A549 treated with CpdA at 1 μM for 4 hours (cell line): ENCODE data around the gene UCP2. TPM values are rescaled to one million over a fixed set of nuclear protein-coding genes. Genes with fewer than 3 reads are reported as not detected.

Experiments used
- total RNA-seq: library from RNA; stranded (reverse); fragments of 200-300 nt; extraction: Qiagen RNA extraction; gene quantifications from 5 replicates; pipeline ENCODE4 v1.2.3, GENCODE V29; 2022; ENCODE audit warnings: low read depth

UCP2 gene, protein sequence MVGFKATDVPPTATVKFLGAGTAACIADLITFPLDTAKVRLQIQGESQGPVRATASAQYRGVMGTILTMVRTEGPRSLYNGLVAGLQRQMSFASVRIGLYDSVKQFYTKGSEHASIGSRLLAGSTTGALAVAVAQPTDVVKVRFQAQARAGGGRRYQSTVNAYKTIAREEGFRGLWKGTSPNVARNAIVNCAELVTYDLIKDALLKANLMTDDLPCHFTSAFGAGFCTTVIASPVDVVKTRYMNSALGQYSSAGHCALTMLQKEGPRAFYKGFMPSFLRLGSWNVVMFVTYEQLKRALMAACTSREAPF
- 60.1 to 93.0 TPM (median 67.0 TPM) in 5 replicates for total RNA-seq

DNA sequence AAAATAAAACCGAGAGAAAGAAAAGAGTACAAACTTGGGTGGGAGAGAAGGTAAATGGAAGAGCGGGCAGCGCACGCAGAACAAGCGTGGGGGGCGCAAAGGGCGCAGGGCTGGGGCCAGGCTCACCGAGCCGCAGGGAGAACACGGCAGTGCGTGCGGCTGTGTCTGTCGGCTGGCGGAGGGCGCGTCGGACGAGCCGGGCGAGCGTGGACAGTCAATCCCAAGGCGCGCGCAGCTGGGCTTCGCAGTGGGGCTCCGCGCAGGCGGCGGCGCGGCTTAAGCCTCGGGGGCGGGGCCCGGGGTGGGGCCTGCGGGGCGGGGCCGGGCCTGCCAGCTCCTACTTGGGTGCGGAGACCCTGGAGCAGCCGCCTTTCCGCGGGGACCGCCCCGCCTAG is at the start of gene UCP2:
Gene UCP2, minus strand, starts transcription at position 249 of the 395 bp plus-strand sequence. CDS start 4,465 bp downstream, outside the sequence.

DNA sequence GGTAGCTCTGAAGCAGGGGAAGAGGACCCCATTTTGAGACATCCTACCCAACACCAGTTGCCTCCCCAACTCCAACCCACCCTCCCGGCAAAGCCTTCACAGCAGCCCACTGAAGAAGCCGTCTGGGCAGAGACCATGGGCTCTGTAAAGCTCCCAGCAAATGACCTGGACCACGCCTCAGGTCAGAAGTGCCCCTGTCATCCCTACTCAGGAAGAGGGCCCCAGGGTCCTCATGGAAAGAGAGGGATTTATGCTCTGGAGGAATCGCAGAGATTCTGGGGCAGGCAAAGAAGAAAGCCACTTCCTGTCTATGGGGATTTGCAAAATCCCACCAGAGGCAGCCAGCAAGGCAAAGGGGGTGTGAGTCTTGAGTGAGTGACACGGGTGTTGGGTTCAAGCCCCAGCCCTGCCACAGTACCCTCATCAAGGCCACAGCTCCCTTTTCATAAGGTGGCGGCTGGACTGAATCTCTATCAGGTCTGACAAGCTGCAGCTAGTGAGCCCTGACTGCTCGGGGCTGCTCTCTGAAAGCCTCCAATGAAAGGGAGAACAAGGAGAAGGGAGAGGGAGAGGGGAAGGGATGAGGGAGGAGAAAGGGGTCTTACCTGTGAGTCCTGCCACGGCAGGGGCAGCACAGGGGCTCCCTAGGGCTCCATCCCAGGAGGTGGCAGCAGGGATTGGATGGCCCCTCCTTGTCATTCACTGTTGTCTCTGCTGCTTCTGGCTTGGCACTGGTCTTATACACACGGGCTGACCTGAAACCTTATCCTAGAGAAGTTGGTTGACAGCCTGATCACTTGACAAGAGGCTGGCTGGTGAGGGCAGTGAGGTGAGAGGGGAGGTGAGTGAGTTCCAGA is 26.0 kb upstream of the UCP2 start, which contains the start of gene UCP3:
Gene UCP3, minus strand, starts transcription at position 713 of the 857 bp plus-strand sequence. CDS start 2,043 bp downstream, outside the sequence.

DNA sequence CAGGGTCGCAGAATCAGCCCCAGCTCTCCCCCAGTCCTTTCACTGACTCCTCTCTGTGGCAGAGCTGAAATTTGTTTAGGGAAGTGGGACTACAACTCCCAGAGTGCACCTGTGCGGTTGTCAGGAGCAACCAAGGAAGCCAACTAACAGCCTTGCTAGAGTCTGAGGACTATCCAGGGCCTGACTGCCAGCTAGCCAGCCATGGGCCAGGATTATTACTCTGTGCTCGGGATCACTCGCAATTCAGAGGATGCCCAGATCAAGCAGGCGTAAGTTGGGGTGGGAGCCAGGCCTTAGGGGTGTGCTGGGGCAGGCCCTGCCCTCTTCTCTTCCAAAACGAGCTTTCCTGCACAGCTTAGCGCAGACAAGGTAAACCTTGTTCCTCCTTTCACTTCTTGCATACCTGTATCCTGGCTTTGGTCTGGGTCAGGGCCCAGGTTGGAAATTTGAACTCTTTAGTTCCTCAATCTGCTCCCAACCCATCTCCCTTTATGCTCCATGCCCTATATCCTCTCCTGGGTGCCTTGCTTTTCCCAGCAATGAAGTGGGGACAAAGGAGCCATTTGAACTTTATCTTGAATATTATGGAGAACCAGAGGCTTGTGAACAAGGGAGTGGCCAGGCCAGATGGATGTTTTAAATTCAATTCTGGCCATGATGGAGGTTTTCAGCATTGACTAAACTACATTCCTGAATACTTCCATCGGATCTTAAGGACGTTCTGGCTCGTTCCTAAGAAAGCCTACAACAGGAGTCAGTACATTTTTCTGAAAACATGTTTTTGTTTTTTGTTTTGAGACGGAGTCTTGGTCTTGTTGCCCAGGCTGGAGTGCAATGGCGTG is 31.6 kb downstream of the UCP2 start, which contains the start of gene DNAJB13:
Gene DNAJB13, plus strand, starts transcription at position 158 of the 842 bp plus-strand sequence. Its CDS starts 44 bp downstream, at position 202.

Other genes with a start within 250 kb of the UCP2 start
- 51.2 to 63.4 TPM (median 60.5 TPM) in 5 replicates for gene RAB6A, start 221.8 kb downstream of the UCP2 start, total RNA-seq
- 44.9 to 58.6 TPM (median 51.8 TPM) in 5 replicates for gene MRPL48, start 195.0 kb downstream of the UCP2 start, total RNA-seq
- 125 to 145 TPM (median 138 TPM) in 5 replicates for gene COA4, start 106.0 kb downstream of the UCP2 start, total RNA-seq
- gene PAAF1, start 105.8 kb downstream of the UCP2 start, total RNA-seq, result 11.6 to 13.5 TPM (median 12.5 TPM) in 5 replicates
- gene DNAJB13, start 31.8 kb downstream of the UCP2 start, total RNA-seq, result 0.23 to 0.45 TPM (median 0.30 TPM) in 4 of 5 replicates, not detected in the other
- 1.0 to 2.0 TPM (median 1.7 TPM) in 5 replicates for gene UCP3, start 26.2 kb upstream of the UCP2 start, total RNA-seq
- 16.8 to 19.1 TPM (median 17.2 TPM) in 5 replicates for gene C2CD3, start 188.2 kb upstream of the UCP2 start, total RNA-seq
- 49.2 to 59.6 TPM (median 58.7 TPM) in 5 replicates for gene PPME1, start 188.4 kb upstream of the UCP2 start, total RNA-seq